GM10266 (cell line): ENCODE results near the gene P2RY14.

Experiments used
- DNase-seq: peaks from one replicate; pipeline ENCODE4 v3.0.0; 2012; ENCODE audit errors: extremely low spot score
- CTCF ChIP-seq: IDR thresholded peaks from 2 replicates; pipeline ENCODE4 v1.5.1; 2012; ENCODE audit warnings: mild to moderate bottlenecking, low read depth; ENCODE audit not compliant: control insufficient read depth, insufficient read depth; ENCODE audit errors: missing control alignments

Gene P2RY14

GRCh38 chr3:151290673-151291072 is 12.3 kb upstream of the P2RY14 start:
- TF ChIP-seq CTCF: no peak
- no peak for DNase-seq

GRCh38 chr3:151289445-151289844 is 11.1 kb upstream of the P2RY14 start:
- DNase-seq: no peak
- TF ChIP-seq CTCF: no peak

GRCh38 chr3:151285940-151286339 is 7.6 kb upstream of the P2RY14 start:
- DNase-seq: no peak
- no peak for TF ChIP-seq CTCF

- no peak for TF ChIP-seq CTCF
- no peak for DNase-seq
Observed at GRCh38 chr3:151283907-151284461, 5.6 kb upstream of the P2RY14 start.

GRCh38 chr3:151283387-151283786 is 5.0 kb upstream of the P2RY14 start:
- no peak for TF ChIP-seq CTCF
- DNase-seq: no peak

GRCh38 chr3:151282921-151283320 is 4.6 kb upstream of the P2RY14 start:
- TF ChIP-seq CTCF: peak; percentile 48
- peak; percentile 36 for DNase-seq

GRCh38 chr3:151281671-151282324 is 3.5 kb upstream of the P2RY14 start:
- no peak for TF ChIP-seq CTCF
- no peak for DNase-seq
